ENCODE data around the gene OR51F2. TPM values are rescaled to one million over a fixed set of nuclear protein-coding genes. Genes with fewer than 3 reads are reported as not detected.

OR51F2 gene
- total RNA-seq, 4 donors from 2014 or later: not detected

DNA sequence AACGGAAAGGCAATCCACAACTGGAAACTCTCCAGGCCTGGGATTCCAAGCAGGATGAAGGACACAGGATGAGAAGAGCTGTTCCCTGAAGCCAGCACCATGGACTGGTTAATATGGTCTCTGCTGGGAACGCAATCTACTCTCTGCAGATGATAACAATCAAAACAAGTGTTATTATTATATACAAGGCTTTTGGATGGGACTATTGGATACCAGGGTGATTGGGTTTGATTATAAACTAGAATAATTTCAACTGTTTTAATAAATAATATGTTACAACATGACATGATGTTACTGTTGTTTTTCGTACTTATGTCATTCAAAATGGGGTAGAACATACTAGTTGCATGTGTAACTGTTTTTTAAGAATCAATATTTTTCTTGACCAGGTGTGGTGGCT lies 16.8 kb upstream of the OR51F2 start, which contains the start of gene OR52R1:
TSS of gene OR52R1 (minus strand) at position 101 of the 400 bp plus-strand sequence. CDS start at position 101, 0 bp downstream.
- no peaks in the 10 kb centered on the region for H3K4me1 ChIP-seq
- no peak within 1 kb of the TSS for H3K27ac ChIP-seq
- H3K36me3 ChIP-seq: no peaks in the 10 kb centered on the region
- 88 to 90% methylated on average over 3 of the region's 3 CpGs for WGBS, 2 donors
- H3K27me3 ChIP-seq: no peaks in the 10 kb centered on the region
- H3K9me3 ChIP-seq: no peaks in the 10 kb centered on the region
- TF ChIP-seq, protein P1, sequence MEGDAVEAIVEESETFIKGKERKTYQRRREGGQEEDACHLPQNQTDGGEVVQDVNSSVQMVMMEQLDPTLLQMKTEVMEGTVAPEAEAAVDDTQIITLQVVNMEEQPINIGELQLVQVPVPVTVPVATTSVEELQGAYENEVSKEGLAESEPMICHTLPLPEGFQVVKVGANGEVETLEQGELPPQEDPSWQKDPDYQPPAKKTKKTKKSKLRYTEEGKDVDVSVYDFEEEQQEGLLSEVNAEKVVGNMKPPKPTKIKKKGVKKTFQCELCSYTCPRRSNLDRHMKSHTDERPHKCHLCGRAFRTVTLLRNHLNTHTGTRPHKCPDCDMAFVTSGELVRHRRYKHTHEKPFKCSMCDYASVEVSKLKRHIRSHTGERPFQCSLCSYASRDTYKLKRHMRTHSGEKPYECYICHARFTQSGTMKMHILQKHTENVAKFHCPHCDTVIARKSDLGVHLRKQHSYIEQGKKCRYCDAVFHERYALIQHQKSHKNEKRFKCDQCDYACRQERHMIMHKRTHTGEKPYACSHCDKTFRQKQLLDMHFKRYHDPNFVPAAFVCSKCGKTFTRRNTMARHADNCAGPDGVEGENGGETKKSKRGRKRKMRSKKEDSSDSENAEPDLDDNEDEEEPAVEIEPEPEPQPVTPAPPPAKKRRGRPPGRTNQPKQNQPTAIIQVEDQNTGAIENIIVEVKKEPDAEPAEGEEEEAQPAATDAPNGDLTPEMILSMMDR (IDR thresholded peaks at IDR 0.05): no peak
- TF ChIP-seq POLR2A (IDR thresholded peaks at IDR 0.05) (no peak), EP300 (IDR thresholded peaks at IDR 0.05) (no peak)
- no peak within 1 kb of the TSS for H3K4me3 ChIP-seq
- no peak for DNase-seq (ENCODE audit: low spot score in 2 of 2)

DNA sequence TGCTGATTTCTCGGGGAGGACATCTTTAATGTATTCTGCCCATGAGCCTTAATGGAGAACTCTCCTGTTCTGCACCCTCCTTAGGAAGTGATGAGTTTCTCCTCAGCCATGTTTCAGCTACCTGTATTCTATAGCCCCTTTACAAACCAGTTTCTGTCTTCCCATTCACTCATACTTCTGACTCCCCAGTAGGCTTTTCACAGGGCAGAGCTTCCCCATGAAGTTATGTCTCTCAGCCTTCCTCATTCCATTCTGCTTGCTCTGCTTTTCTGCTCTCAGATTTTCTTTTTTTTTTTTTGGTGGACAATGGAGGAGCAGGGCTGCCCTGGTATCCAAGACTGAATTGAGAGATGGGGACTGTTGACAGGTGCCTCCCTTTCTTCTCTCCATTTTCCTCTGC lies 12.6 kb upstream of the OR51F2 start:
- H3K4me3 ChIP-seq: no peak overlapping the region
- no peak overlapping the region for H3K27ac ChIP-seq
- no peak for TF ChIP-seq POLR2A (IDR thresholded peaks at IDR 0.05)
- TF ChIP-seq EP300 (IDR thresholded peaks at IDR 0.05): no peak
- TF ChIP-seq, protein P1 (IDR thresholded peaks at IDR 0.05): no peak
- no peaks in the 10 kb centered on the region for H3K9me3 ChIP-seq
- no peak for DNase-seq (ENCODE audit: low spot score in 2 of 2)
- H3K36me3 ChIP-seq: no peaks in the 10 kb centered on the region
- no peaks in the 10 kb centered on the region for H3K4me1 ChIP-seq
- WGBS, 2 donors: 100% methylated on average over 1 of the region's 1 CpG
- H3K27me3 ChIP-seq: no peaks in the 10 kb centered on the region

DNA sequence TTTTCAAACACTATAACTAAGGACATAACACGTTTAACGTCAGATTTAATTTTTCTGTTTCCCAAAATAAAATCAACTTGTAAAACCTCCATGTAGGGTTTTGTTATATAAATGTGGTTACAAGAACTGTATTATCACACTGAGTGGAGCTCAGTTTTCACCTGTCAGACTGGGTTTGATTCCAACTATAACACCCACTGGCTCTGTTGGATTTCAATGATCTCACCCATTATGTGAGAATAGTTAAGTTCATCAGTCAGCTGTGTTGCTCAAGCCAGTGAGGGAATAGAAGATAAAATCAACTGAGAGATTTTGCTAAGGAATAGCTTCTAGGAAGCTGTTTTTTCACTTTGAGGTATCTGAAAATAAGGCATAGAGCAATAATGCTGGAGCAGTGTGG lies 11.9 kb upstream of the OR51F2 start:
- no peaks in the 10 kb centered on the region for H3K27me3 ChIP-seq
- 91 to 96% methylated on average over 2 of the region's 2 CpGs for WGBS, 2 donors
- TF ChIP-seq, protein P1 (IDR thresholded peaks at IDR 0.05): no peak
- no peak for TF ChIP-seq POLR2A (IDR thresholded peaks at IDR 0.05)
- TF ChIP-seq EP300 (IDR thresholded peaks at IDR 0.05): no peak

DNA sequence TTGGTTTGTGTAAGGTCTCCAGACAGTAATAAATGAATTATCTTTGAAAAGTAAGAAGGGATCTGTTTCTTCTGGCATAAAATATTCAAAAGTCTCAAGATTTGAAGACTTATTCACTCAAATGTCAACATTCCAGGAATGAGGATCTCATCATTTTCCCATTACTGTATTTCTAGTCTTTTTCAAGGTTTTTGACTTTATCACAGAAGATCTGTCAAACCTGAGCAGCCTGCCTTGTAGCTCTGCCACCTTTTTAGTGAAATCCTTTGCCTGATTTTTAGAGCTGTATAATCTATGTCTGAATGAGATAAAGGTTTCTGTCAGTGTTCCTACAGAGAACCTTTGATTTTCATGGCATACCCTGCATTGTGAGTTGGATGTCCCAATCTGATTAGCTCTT lies 4.0 kb downstream of the OR51F2 start:
- TF ChIP-seq, protein P1 (IDR thresholded peaks at IDR 0.05): no peak
- TF ChIP-seq EP300 (IDR thresholded peaks at IDR 0.05) (no peak), POLR2A (IDR thresholded peaks at IDR 0.05) (no peak)

More for the DNA sequence above, 11.9 kb upstream of the OR51F2 start:
- no peaks in the 10 kb centered on the region for H3K36me3 ChIP-seq
- no peak overlapping the region for H3K27ac ChIP-seq
- DNase-seq (ENCODE audit: low spot score in 2 of 2): no peak
- no peak overlapping the region for H3K4me3 ChIP-seq
- H3K4me1 ChIP-seq: no peaks in the 10 kb centered on the region
- H3K9me3 ChIP-seq: no peaks in the 10 kb centered on the region

DNA sequence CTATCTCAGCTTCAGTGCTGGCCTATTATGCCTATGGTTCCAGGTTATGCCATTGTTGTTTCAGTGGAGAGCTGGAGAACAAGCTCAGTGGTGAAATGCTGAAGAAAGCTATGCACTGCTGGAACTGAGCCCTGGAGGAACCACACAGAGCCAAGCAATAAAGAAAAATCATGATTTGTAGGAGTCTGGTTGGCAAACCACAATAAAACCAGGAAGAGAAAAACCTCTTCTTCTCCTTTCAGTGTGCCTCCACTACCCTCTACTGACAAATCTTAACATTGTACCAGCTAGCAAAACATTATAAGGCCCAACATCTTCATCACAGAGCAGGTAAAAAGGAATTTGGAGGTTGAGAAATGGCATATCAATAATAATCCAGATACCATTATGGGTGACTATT lies 5.3 kb downstream of the OR51F2 start:
- no peaks in the 10 kb centered on the region for H3K27me3 ChIP-seq
- no peak for DNase-seq (ENCODE audit: low spot score in 2 of 2)
- H3K4me3 ChIP-seq: no peak overlapping the region
- no peak for TF ChIP-seq EP300 (IDR thresholded peaks at IDR 0.05)
- TF ChIP-seq, protein P1 (IDR thresholded peaks at IDR 0.05): peak in 2 of 5 experiments; percentile 15 to 18
- TF ChIP-seq POLR2A (IDR thresholded peaks at IDR 0.05): no peak
- no peaks in the 10 kb centered on the region for H3K4me1 ChIP-seq
- H3K36me3 ChIP-seq: no peaks in the 10 kb centered on the region
- no peak overlapping the region for H3K27ac ChIP-seq
- H3K9me3 ChIP-seq: no peaks in the 10 kb centered on the region

More for the DNA sequence above, 4.0 kb downstream of the OR51F2 start:
- H3K36me3 ChIP-seq: no peaks in the 10 kb centered on the region
- no peak overlapping the region for H3K4me3 ChIP-seq
- H3K9me3 ChIP-seq: no peaks in the 10 kb centered on the region
- H3K27me3 ChIP-seq: no peaks in the 10 kb centered on the region
- H3K4me1 ChIP-seq: no peaks in the 10 kb centered on the region
- no peak overlapping the region for H3K27ac ChIP-seq
- no peak for DNase-seq (ENCODE audit: low spot score in 2 of 2)
